ENCODE results near the gene SLC25A13. TPM values are rescaled to one million over a fixed set of nuclear protein-coding genes. Genes with fewer than 3 reads are reported as not detected.

SLC25A13 gene
- total RNA-seq, 4 donors from 2014 or later: 23.5 to 36.6 (median 27.5) TPM

DNA sequence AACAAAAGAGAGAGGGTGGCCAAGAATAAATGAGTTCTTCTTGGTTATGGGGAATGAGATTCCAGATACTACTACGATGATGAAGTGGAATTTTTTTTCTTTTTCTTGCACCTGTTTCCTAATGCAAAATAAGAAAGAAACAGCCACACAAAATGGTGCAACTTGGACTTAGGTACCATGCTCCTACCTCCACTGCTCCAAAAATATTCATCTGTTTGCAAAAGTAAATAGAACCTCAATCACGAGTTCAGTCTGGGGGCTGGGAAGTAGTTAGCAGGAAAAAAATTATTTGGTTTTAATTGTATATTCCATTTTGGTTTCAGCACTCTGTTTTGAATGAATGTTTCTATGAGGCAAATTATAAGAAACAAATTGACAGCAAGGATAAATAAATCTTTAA is 73.5 kb downstream of the SLC25A13 start:
- no peak for TF ChIP-seq CTCF (IDR thresholded peaks at IDR 0.05; ENCODE audit: low read depth)

- TF ChIP-seq CTCF (IDR thresholded peaks at IDR 0.05; ENCODE audit: low read depth): no peak
These were observed 75.0 kb downstream of the SLC25A13 start for GRCh38 chr7:96246919-96247318.

GRCh38 chr7:96244992-96245292 is 77.0 kb downstream of the SLC25A13 start:
- no peak for TF ChIP-seq CTCF (IDR thresholded peaks at IDR 0.05; ENCODE audit: low read depth)

- no peak for TF ChIP-seq CTCF (IDR thresholded peaks at IDR 0.05; ENCODE audit: low read depth)
These were observed 77.5 kb downstream of the SLC25A13 start for GRCh38 chr7:96244244-96244991.

- no peak for TF ChIP-seq CTCF (IDR thresholded peaks at IDR 0.05; ENCODE audit: low read depth)
These were observed 78.7 kb downstream of the SLC25A13 start for GRCh38 chr7:96243241-96243640.

DNA sequence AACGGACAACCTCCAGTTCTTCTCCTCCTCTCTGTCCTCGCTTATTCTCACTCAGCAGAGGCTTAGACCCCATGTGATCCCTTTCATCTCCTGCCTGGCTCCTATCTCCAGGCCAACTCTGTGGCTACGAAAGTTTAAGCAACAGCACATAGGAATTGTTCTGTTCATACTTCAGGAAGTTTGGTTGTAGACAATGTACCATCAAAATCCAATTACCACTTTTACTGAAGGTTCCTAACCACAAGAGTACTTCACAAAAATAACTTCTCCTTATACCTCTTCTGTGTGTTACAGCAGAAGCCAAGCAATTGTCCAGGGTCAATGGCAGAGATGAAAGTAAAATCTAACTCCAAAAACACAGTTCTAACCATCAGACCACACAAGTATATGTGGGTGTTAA is 80.0 kb downstream of the SLC25A13 start:
- TF ChIP-seq CTCF (IDR thresholded peaks at IDR 0.05; ENCODE audit: low read depth): no peak

- TF ChIP-seq CTCF (IDR thresholded peaks at IDR 0.05; ENCODE audit: low read depth): no peak
These were observed 82.7 kb downstream of the SLC25A13 start for GRCh38 chr7:96238976-96239766.

Data from subcutaneous adipose tissue (tissue), 4 donors.